T-helper 1 cell (primary cell): Measurements from ENCODE around the gene MAGI2.

ENCODE experiments used
- DNase-seq, 5 donors: peaks; one replicate each; pipeline ENCODE4 v3.0.0-alpha.2; 2012 to 2020

Gene MAGI2

DNA sequence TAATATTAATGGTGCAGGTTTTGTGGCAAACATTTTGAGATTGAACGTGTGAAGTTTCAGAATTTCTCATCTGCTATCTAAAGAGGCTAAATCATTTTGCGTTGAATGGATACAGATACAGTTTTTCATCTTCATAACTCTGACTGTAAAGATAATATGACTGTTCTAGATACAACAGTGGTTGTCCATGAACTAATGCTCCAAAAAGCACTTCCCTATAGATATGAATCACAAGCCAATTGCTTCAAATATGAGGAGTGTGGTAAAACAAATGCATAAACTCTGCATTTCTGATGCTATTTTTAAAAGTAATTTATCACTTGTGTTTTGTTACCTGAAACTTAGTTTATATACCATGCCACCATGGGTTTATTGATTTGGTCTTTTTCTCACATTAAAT lies 750.1 kb downstream of the MAGI2 start:
- no peak for DNase-seq

DNA sequence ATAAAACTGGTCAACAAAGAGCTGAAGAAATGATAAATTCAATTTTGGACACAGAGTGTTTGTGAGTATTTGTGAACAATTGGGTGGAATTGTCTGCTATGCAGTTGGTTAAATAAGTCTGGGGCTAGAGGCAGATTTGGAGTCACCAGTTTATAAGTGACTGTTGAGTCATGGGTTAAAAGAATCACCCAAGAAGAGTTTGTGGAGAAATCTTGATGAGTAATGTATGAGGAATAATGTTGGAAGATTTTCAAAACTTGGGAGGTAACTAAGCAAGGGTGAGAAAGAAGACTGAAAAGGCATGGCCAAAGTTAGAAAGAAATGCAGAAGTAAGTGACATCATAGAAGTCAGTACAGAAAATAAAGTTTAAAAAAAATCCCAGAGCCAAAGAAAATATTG lies 750.7 kb downstream of the MAGI2 start:
- DNase-seq = no peak

DNA sequence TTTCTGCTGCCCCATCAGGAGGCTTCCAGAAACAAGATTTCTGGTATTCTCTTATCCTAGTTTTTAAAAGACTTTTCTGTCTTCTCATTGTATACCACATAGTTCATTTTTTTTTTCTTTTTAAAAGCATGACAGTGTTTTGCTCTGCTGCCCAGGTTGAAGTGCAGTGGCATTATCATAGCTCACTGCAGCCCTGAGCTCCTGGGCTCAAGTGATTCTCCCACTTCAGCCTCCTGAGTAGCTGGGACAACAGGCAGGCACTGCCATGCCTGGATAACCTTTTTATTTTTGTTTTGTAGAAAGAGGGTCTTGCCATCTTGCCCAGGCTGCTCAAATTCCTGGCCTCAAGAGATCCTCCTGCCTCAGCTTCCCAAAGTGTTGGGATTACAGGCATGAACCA lies 757.6 kb downstream of the MAGI2 start:
- no peak for DNase-seq

DNA sequence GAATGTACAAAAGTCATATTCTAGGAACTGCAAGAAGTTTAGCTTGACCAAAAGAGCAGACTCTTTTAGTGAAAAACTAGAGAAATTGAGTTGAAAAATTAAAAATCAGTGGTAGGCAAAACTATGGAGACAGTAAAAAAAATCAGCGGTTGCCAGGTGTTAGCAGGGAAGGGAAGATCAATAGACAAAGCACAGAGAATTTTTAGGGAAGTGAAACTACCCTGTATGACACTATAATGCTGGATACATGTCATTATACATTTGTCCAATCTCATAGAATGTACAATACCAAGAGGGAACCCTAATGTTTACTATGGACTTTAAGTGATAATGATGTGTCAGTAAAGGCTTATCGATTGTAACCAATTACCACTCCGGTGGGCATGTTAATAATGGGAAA lies 761.9 kb downstream of the MAGI2 start:
- no peak for DNase-seq

DNA sequence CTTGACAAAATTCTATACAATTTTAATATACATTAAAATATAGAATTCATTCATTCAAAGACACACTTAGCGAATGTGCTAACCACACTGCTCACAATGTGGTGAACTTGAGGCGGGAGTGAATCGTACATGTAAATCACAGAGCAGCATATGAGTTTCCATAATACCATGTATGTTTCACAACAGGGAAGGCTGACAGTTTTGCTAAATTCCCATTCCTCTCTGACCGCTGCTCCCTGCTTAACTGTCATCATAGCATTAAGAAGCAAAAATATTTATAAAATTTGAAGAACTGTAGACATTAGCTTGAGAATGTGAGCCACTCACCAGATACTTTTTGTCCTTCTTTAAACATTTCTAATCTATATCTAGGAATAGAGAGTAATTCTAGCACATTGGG lies 763.3 kb downstream of the MAGI2 start:
- DNase-seq = no peak

DNA sequence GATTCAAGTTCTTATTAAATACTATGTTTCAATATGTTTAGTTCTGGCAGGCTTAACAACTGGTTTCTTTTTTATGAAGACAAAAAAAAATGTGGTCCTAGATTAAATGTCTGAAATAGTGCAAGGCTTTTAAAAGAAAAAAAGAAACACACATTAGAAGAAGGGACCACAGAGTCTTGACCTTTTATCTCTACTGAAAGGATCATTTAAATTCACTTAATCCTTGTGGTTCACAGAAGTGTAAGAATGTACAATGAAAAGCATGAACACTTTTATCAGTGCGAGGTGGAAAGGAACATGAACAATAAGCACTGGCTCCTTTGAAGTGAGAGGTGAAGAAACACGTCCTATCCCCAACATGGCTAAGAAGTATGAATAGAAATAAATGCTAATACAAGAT lies 765.1 kb downstream of the MAGI2 start:
- DNase-seq = no peak

DNA sequence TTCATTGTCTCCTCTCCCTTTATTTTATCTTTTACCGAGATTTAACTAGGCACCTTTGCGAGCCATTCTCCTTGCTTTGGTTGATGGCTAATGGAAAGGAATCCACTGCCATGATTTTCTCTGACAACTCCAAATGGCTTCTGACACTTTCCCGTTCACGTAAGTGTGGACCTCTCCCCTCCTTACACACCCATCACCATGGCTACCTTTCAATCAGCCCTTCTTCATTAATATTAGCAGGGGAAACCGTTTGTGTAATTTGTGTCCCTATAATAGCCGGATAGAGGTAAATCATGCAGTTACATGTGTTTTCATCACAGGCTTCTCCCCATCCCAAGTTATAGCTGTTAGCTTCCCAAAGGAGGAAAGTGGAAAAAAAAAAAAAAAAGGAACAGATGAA lies 767.3 kb downstream of the MAGI2 start:
- no peak for DNase-seq

DNA sequence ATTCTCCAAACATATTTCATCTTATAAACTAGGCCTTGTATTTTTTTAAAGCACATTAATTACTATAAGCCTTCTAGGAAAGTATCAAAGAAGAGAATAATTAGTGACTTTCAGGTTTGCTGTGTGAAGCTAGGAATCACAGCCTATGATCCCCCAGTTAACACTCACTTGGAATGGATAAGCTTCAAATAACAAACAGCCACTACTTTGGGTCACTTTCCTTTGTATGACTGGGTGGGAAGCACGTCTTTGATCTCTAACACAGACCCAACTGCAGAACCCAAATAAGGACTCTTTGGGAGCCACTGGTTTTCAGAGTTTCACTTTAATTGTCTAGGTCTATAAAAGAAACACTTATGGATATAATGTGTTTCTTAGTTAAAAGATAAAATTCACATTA lies 769.3 kb downstream of the MAGI2 start:
- no peak for DNase-seq

DNA sequence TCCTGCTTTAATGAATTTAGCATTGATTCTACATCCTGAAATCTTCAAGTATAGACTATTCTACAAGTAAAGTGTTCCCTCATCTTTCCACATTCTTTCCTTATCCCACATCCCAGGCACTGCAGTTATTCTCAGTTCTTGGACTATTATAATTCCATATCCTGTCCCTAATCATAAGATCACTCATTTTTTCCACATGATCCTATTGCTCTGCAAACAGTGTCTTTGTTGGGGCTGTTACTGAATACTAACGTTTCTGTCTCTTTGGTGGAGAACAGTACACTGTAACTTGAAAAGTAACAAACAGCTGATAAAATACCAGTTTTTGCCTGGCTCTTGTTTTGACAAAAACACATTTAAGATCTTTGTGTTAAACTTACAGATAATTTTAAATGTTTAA lies 769.9 kb downstream of the MAGI2 start:
- DNase-seq = no peak

DNA sequence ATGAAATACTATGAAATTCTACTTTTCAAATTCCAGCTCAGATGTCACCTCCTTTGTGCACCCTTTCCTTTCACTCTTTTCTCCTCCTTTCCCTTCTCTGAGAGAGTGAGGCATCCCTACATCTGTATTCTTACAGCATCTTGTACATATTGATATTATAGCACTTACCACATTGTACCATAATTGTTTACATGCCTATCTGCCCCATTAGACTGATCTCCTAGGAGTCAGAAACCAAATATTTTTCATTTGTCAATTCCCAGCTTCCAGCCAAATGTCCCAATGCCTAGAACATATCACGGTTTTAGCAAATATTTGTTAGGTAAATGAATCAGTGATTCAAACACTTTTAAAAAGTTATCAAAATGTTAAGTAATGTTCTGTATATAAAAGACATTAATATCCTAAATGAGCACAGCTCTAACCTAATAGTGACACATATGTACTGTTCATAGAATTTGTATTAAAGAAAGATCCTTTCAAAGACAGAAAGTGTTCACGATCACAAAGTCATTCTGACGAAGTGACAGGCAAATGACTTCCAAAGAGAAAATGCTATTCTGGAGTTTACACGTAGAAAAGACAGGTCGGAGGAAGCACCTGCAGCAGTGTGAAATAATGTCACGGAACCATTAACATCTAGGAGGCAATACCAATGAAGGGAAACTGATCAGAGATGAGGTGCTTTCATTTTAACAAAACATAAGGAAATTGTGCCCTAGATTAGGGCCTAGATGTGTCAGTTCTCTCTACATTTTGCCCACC lies 774.2 kb downstream of the MAGI2 start:
- DNase-seq = no peak

DNA sequence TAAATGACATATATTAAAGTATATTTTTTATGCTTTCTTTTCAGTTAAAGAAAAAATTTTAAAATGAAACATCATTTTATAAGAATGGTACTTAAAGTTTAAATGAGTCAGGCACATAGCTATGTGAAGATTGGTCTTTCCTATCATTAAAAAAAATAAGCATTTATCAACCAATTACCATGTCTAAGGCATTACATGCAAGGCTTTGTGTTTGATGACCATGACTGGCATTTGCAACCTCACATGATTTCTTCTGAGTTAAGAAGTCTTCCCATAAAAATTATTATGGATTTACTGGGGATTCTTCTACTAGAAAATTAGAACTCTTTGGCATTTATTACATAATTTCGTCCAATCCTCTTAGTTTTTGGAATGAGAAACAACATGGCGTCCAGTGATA lies 776.1 kb downstream of the MAGI2 start:
- DNase-seq = no peak

DNA sequence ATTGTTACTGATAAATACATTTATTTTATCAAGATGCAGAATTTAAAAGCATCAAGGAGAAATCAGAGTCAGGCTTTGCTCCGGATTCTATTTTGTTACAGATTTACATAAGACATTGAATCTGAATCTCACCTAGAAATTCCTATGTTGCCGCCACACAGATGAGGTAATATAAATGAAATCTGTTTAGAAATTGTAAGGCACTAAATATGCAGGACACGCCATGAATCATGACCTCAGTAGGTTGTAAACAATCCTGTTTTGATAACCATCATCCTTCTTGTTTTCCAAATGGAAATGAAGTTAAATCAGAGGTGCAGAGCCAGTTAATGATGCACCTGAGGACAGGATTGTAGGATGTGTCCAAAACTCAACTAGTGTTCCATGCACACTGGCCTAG lies 778.0 kb downstream of the MAGI2 start:
- no peak for DNase-seq

DNA sequence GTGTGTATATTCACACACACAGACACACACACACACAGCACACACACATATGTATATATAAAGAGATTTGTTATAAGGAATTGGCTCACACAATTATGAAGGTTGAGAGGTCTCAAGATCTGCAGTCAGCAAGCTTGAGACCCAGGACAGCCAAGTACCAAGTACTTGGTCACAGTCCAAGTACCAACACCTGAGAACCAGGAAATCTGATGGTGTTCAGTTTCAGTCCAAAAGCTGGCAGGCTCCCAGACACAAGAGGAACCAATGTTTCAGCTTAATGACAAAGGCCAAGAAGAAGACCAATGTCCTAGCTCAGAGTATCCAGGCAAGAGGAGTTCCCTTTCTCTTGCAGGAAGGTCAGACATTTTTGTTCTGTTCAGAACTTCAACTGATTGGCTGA lies 780.2 kb downstream of the MAGI2 start:
- no peak for DNase-seq

DNA sequence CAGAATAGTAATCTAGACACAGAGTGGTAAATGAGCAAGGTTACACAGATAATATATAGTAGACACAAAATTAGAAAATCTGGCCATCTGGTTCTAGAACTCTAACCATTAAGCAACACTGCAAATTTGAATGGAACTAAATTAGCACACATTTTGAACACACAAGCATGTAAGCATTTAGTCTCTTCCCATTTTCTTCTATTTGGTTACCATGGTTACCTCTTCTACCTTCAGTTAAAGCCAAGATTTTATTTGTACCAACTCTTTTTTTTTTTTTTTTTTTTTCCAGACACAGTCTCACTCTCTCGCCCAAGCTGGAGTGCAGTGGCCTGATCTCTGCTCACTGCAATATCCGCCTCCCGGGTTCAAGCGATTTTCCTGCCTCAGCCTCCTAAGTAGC lies 790.5 kb downstream of the MAGI2 start:
- DNase-seq = no peak

DNA sequence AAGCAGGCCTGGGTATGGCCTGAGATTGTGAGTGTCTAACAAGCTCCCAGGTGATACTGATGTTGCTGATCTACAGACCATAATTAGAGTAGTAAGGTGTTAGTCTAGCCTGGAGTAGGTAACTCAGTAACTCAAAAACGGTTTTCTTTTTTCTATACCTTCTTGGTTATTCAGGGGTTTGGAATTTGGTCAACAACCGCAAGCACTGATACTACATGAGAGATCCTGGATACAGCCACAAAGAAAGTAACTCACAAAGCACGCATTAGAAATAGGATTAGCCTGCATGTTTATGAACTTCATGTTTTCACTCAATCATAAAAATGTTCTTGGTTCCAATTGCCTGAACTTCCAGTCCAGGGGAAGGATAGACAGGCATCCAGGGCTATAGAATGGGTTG lies 803.5 kb downstream of the MAGI2 start:
- no peak for DNase-seq

DNA sequence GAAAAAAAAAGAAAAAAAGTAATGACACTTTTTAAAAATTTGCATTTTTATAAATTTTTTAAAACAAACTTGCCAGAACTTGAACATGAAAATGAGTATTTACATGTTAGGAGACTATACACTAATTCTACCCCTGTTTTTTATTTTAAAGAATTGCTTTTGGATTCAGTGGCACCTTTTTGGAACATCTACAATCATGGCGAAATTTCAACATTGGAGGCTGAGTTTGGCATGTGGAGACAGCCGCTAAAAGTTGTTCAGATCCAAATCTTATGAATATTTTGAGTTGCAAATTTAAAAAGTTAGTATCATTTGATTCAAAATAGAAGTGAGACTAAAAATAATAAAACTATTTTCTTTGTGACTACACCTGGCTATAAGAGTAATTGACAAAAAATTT lies 804.2 kb downstream of the MAGI2 start:
- DNase-seq = no peak

DNA sequence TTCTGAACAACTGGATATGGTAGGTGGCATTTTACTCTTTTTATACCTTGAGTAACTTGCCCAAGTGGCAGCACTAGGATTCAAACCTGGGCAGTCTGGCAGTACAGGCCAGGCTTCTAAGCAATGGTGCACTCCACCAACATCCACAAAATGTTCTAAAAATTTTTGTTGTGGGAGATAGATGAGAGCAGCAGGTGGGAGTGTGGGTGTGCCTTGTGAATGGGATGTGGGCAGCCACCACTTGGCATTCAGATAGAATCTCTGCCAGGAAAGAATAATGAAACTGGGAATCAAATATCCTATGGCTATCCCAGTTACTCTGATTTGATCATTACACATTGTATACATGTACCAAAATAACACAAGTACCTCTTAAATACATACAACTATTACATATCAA lies 810.7 kb downstream of the MAGI2 start:
- no peak for DNase-seq

DNA sequence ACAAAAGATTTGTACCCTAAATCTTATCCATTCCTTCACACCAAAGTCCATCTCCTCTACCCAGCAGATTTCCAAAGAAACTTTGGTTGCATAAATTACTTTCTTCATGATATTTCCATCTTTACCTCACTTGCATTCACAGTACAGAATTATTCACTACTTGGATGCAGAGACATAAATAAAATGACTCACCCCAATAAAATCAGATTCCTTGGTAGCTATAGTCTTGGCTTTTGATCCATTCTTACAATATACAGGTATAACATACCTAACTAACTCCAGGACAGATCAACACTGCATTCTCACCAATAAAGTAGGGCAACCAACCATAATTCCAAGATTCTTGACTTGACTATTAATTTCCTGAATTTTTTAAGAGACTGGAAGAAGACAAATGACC lies 815.1 kb downstream of the MAGI2 start:
- no peak for DNase-seq

DNA sequence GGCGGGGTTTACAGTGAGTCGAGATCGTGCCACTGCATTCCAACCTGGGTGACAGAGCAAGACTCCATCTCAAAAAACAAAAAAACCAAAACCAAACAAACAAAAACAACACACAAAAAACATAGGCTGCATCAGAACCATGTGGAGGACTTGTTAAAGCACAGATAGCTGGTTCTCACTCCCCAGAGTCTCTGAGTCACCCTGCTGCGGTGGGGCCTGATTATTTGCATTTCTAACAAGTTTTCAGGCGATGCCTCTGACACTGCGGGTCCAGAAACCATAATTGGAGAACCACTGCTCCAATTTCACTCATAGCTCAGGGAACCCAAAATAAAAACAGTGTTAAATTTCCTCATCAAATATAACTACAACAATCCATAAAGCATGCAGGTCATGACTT lies 816.7 kb downstream of the MAGI2 start:
- no peak for DNase-seq

DNA sequence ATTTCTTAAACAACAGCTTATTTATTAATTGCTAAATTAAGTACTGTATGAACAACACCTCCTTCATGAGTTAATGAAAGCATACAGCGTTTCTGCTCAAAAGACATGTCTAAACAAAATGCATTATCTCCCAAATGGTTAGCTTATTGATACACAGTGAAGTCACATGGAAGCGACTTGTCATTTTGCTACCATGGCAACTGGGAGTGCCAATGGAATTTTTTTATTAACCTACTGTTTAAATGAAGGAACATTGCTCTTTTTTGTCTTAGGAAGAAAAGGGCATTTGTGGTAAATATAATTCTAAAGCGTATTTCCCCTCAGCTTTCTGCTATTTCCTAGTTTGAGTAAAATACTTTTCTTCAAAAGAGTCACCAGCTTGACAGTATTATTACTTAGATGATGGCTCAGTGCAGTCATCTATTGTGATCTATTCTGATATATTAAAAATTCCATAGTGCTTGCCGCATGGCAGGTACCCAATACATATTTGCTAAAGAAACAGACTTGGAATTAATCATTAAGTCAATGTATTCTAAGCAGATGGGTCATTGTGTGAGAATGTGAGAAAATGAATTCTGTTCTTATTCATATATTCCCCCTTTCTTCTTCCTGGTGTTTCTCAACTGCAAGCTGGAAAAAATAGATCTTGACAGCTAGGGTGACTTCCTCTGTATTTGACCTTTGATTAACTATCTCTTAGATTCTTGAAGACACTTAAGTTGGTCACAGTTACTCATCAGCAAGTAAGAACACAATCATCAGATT lies 818.3 kb downstream of the MAGI2 start:
- DNase-seq = no peak

DNA sequence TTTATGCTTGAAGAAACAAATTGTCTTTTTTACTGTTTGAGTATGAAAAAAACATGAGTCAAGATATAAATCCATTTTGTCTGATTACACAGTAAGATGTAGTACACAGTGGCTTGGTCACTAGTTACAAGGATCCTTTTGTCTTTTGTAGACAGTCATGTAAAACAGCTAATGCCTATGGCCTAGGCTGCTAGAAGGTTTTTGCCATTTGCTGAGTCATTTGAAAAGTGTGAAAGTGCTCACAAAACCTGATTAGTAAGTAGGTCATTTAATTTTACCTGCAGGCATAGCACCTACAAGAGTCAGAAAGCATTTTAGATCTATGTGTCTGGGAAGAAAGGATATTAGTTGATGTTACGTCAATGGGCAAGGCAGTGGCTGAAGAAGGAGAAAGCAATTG lies 819.4 kb downstream of the MAGI2 start:
- no peak for DNase-seq

DNA sequence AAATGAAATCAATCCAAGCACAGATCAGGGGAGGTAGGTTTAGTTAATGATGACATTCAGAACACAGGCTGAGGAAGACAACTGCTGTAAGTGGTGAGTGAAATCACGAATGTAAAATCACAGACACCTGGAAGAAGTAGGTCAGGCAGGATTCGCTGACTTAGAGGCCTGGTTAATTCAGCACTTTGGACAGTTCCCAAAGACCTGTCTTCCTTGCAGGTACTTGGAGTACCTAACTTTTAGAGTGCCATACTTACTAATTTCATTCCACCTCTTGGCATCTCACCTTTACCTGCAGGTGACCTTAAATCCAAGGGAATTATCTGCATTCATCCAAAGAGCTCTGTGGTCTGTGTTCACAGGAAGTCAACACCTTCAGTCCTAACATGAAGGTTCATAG lies 832.5 kb downstream of the MAGI2 start:
- DNase-seq = no peak

DNA sequence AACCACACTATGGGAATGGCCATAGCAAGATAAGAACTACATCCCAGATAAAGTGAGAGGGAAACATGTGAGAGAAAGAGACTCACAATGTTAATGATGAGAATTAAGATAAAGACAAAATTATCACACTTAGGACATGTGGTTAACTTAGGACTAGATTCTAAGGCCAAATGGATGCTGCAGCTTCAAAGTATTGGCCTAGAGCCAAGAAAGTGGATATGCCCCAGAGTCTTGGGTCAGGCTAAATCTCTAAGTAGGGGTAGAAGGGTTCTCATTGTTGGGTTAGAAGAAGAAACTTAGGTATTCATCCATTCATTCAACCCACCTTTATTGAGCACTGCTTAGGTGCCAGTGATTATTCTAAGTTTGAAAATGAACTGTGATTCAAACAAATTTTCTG lies 836.9 kb downstream of the MAGI2 start:
- no peak for DNase-seq

DNA sequence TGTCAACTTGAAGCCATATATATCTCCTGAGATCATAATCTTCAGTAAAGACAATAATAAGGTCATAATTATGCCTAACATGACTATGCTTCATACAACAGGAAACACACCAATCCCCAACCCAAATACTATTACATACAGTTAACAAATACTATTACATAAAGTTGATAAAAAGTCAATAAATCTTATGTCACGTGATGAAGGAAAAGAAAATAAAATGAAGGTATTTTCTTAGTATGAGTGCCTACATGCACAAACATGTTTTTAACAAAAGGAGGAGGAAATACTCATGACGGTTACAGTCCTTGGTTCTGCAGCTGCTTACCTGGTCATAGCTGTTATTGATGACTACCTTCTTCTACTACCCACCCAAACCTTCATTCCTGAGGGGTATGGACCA lies 844.2 kb downstream of the MAGI2 start:
- DNase-seq = no peak

DNA sequence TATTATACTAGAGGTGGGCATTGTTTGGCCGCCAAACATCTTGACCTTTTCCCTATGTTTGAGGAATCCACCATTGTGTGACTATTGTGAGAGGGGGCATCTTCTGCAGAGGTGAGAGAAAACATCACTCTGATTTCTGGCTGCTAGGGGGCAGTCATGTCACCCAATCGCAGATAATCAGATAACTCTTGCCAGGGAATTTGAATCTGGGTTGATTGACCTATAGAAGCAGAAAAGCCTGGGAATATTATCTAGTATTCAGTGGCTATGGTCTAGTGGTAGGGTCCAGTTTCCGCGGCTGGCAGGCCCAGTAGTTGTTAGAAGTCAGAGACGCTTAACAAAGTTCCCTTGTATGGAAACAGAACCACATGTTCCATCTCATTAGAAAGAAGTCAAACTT lies 846.4 kb downstream of the MAGI2 start:
- no peak for DNase-seq
